A673 (cell line): Measurements from ENCODE around the gene NFU1. TPM values are rescaled to one million over a fixed set of nuclear protein-coding genes. Genes with fewer than 3 reads are reported as not detected.

Experiments used
- BruUV-seq: library from RNA; stranded (reverse); fragments of 400-500 nt; replicated peaks from 2 replicates; lab custom pipeline; 2021; lab: Mats Ljungman, UMichigan
- CTCF ChIA-PET: fragments of 300-600 bp; sonication (Branson Sonifier 250); formaldehyde crosslinking; loops from one replicate; lab custom pipeline; 2022; ENCODE audit warnings: antibody characterized with exemption; lab: Charles Lee
- POLR2A ChIA-PET: fragments of 300-600 bp; sonication (Branson Sonifier 250); formaldehyde crosslinking; loops from one replicate; lab custom pipeline; 2022; ENCODE audit warnings: antibody characterized with exemption; ENCODE audit not compliant: low non-redundant PET; lab: Charles Lee
- DNase-seq: peaks from one replicate; pipeline ENCODE4 v3.0.0-alpha.2; 2015; ENCODE audit warnings: low spot score
- H3K27ac ChIP-seq: fragments of 200-600 bp; sonication (generic); 2 replicates; pipeline ENCODE4 v1.5.1; 2016; ENCODE audit warnings: mixed run types, low read depth, mild to moderate bottlenecking, mixed read lengths, antibody characterized with exemption, low read length; ENCODE audit not compliant: poor library complexity, severe bottlenecking
- H3K27me3 ChIP-seq: fragments of 200-600 bp; sonication (generic); replicated peaks from 2 replicates; pipeline ENCODE4 v1.6.1; 2017; ENCODE audit warnings: mixed run types, low read depth, mild to moderate bottlenecking, mixed read lengths, antibody characterized with exemption, low read length; ENCODE audit not compliant: insufficient read depth, poor library complexity
- H3K36me3 ChIP-seq: fragments of 200-600 bp; sonication (generic); 2 replicates; pipeline ENCODE4 v1.6.1; 2016; ENCODE audit warnings: mixed run types, mild to moderate bottlenecking, mixed read lengths, antibody characterized with exemption, low read length; ENCODE audit not compliant: insufficient read depth, poor library complexity, severe bottlenecking
- H3K4me1 ChIP-seq: fragments of 200-600 bp; sonication (generic); 2 replicates; pipeline ENCODE4 v1.6.1; 2017; ENCODE audit warnings: mixed run types, mild to moderate bottlenecking, mixed read lengths, antibody characterized with exemption, low read length; ENCODE audit not compliant: insufficient read depth, poor library complexity, severe bottlenecking
- H3K4me3 ChIP-seq: fragments of 200-600 bp; sonication (generic); 2 replicates; pipeline ENCODE4 v1.5.1; 2016; ENCODE audit warnings: low read depth, mixed run types, mild to moderate bottlenecking, mixed read lengths, low read length; ENCODE audit not compliant: poor library complexity, severe bottlenecking
- H3K9me3 ChIP-seq: fragments of 200-600 bp; sonication (generic); 2 replicates; pipeline ENCODE4 v1.6.1; 2016; ENCODE audit warnings: mixed run types, low read depth, mild to moderate bottlenecking, mixed read lengths, antibody characterized with exemption, low read length; ENCODE audit not compliant: poor library complexity, severe bottlenecking
- CTCF ChIP-seq: fragments of 300-800, 200-600 bp; sonication (generic); conservative IDR thresholded peaks from 2 replicates; pipeline ENCODE4 v1.5.1; 2017; ENCODE audit warnings: low read depth, mild to moderate bottlenecking, antibody characterized with exemption, low read length, moderate library complexity, mixed read lengths
- EZH2 ChIP-seq: fragments of 200-600 bp; sonication (generic); IDR thresholded peaks from 2 replicates; pipeline ENCODE4 v1.6.1; 2017; ENCODE audit warnings: borderline replicate concordance, low read depth, mild to moderate bottlenecking, mixed read lengths, antibody characterized with exemption, low read length; ENCODE audit not compliant: poor library complexity, severe bottlenecking
- intact Hi-C: fragments of 100-400 bp; cut with micrococcal nuclease; formaldehyde crosslinking; loops from one replicate; pipeline ENCODE4 v1.10.0; 2022; ENCODE audit not compliant: unreplicated experiment
- total RNA-seq: library from RNA; stranded (reverse); gene quantifications from 2 replicates; pipeline ENCODE4 v1.2.3, GENCODE V29; 2021

NFU1 gene
- total RNA-seq, 1 experiment from 2014 or later, result 54.3 TPM

DNA sequence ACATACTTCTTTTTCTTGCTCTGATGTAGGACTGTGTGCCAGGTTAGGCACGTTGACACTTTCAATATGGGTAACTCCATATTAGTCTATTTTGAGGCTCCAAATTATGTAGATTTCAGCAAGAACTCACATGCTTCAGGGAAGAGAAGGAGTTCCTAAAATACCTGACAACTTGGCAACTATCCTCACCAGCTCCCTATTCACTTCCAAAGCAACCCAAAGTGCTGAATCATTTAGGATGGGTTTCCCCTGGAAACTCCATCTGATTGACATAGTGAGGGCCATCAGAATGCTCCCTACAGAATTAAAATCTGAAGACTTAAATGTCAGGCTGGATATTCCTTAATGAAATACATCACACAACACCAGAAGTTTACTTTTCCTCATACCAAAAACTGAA lies 32.5 kb upstream of the NFU1 start:
- ChIA-PET POLR2A (interaction anchor here (0.6 kb wide), 1 partner anchor 373 kb away, joined by 4 read pairs; no protein-coding TSS in a partner anchor), CTCF (no interaction called here)
- no peak overlapping the region for H3K27ac ChIP-seq
- TF ChIP-seq EZH2 (no peak), CTCF (no peak)
- H3K36me3 ChIP-seq, result no peaks in the 10 kb centered on the region
- no peaks in the 10 kb centered on the region for H3K27me3 ChIP-seq
- intact Hi-C loops, result no loop called here
- H3K4me3 ChIP-seq, result no peak overlapping the region
- no peaks in the 10 kb centered on the region for H3K9me3 ChIP-seq
- H3K4me1 ChIP-seq, result no peaks in the 10 kb centered on the region
- no TSS peak for BruUV-seq
- no peak for DNase-seq

- no peak for TF ChIP-seq EZH2
- no peak for TF ChIP-seq CTCF
- no peak overlapping the region for H3K27ac ChIP-seq
- intact Hi-C loops, result no loop called here
- no peaks in the 10 kb centered on the region for H3K4me1 ChIP-seq
- no peaks in the 10 kb centered on the region for H3K36me3 ChIP-seq
- ChIA-PET CTCF (no interaction called here), POLR2A (interaction anchor here (0.6 kb wide), 1 partner anchor 373 kb away, joined by 4 read pairs; no protein-coding TSS in a partner anchor)
- H3K27me3 ChIP-seq, result no peaks in the 10 kb centered on the region
- DNase-seq, result no peak
- no peaks in the 10 kb centered on the region for H3K9me3 ChIP-seq
- no peak overlapping the region for H3K4me3 ChIP-seq
- BruUV-seq, result no TSS peak
Measured at GRCh38 chr2:69469375-69469774, 32.1 kb upstream of the NFU1 start.

- no peaks in the 10 kb centered on the region for H3K9me3 ChIP-seq
- CTCF ChIA-PET, result no interaction called here
- no peak overlapping the region for H3K4me3 ChIP-seq
- no TSS peak for BruUV-seq
- no peak overlapping the region for H3K27ac ChIP-seq
- H3K4me1 ChIP-seq, result no peaks in the 10 kb centered on the region
- POLR2A ChIA-PET, result no interaction called here
- no peaks in the 10 kb centered on the region for H3K27me3 ChIP-seq
- TF ChIP-seq EZH2 (no peak), CTCF (no peak)
- no peak for DNase-seq
- intact Hi-C loops, result no loop called here
- no peaks in the 10 kb centered on the region for H3K36me3 ChIP-seq
Measured at GRCh38 chr2:69466728-69467127, 29.5 kb upstream of the NFU1 start.
